ENCODE measurements around the gene TMEM69.

DNA sequence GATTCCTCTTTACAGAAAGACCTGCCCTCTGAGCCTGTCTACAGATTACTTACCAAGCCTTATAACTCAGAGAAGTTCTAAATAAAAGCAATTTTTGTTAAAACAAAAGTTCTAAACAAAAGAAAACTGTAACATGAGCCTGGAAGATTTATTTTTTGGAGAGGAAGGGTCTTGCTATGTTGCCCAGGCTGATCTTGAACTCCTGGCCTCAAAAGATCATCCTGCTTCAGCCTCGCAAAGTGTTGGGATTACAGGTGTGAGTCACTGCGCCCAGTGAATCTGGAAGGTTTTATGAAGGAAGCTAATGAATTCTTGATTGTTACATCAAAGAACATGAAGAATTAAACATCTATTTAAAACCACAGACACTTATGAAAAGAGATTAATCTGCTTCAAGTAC is 28.8 kb upstream of the TMEM69 start:
- TF ChIP-seq, protein P1, sequence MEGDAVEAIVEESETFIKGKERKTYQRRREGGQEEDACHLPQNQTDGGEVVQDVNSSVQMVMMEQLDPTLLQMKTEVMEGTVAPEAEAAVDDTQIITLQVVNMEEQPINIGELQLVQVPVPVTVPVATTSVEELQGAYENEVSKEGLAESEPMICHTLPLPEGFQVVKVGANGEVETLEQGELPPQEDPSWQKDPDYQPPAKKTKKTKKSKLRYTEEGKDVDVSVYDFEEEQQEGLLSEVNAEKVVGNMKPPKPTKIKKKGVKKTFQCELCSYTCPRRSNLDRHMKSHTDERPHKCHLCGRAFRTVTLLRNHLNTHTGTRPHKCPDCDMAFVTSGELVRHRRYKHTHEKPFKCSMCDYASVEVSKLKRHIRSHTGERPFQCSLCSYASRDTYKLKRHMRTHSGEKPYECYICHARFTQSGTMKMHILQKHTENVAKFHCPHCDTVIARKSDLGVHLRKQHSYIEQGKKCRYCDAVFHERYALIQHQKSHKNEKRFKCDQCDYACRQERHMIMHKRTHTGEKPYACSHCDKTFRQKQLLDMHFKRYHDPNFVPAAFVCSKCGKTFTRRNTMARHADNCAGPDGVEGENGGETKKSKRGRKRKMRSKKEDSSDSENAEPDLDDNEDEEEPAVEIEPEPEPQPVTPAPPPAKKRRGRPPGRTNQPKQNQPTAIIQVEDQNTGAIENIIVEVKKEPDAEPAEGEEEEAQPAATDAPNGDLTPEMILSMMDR (IDR thresholded peaks at IDR 0.05), result no peak
- no peak for TF ChIP-seq POLR2A (IDR thresholded peaks at IDR 0.05)

All from esophagus squamous epithelium (tissue), 4 donors.